Brain microvascular endothelial cell (primary cell): ENCODE measurements around the gene CCDC3.

Experiments used
- DNase-seq: peaks from one replicate; pipeline ENCODE4 v3.0.0-alpha.2; 2020
- H3K27ac ChIP-seq: fragments of 250-450 bp; sonication (Bioruptor Pico); 2 replicates; pipeline ENCODE4 v1.5.1; 2020; ENCODE audit warnings: mild to moderate bottlenecking, moderate library complexity
- H3K27me3 ChIP-seq: fragments of 250-450 bp; sonication (Bioruptor Pico); replicated peaks from 2 replicates; pipeline ENCODE4 v1.5.1; 2020; ENCODE audit warnings: mild to moderate bottlenecking
- H3K36me3 ChIP-seq: fragments of 250-450 bp; sonication (Bioruptor Pico); replicated peaks from 2 replicates; pipeline ENCODE4 v1.5.1; 2020; ENCODE audit warnings: mild to moderate bottlenecking
- H3K4me3 ChIP-seq: 2 replicates; pipeline ENCODE4 v1.5.1; 2011; ENCODE audit warnings: low read depth, mild to moderate bottlenecking, control low read depth, low read length, moderate library complexity
- CTCF ChIP-seq: IDR thresholded peaks from 2 replicates; pipeline ENCODE4 v1.5.1; 2011; ENCODE audit warnings: low read depth, mild to moderate bottlenecking, moderate library complexity, low read length, control low read depth, inconsistent platforms; ENCODE audit errors: missing control alignments
- in situ Hi-C: cut with HindIII; loops from 2 replicates; pipeline ENCODE4 v1.10.0; 2017; ENCODE audit warnings: low sequenced_read_pairs, low pct_ligation_motif_present

CCDC3 gene

GRCh38 chr10:12969951-12970350 is 31.6 kb downstream of the CCDC3 start:
- Histone ChIP-seq H3K36me3 (no peaks in the 10 kb centered on the region), H3K27me3 (no peaks in the 10 kb centered on the region), H3K27ac (peak overlapping the region; percentile 30), H3K4me3 (no peak overlapping the region)
- no peak for TF ChIP-seq CTCF
- DNase-seq: no peak
- in situ Hi-C loops: no loop called here

GRCh38 chr10:12966067-12966466 is 35.4 kb downstream of the CCDC3 start:
- in situ Hi-C loops: no loop called here
- Histone ChIP-seq H3K4me3 (no peak overlapping the region), H3K36me3 (no peaks in the 10 kb centered on the region), H3K27me3 (no peaks in the 10 kb centered on the region), H3K27ac (no peak overlapping the region)
- TF ChIP-seq CTCF: no peak
- no peak for DNase-seq

GRCh38 chr10:12965571-12965970 is 35.9 kb downstream of the CCDC3 start:
- Histone ChIP-seq H3K4me3 (no peak overlapping the region), H3K27me3 (no peaks in the 10 kb centered on the region), H3K27ac (no peak overlapping the region), H3K36me3 (no peaks in the 10 kb centered on the region)
- DNase-seq: no peak
- in situ Hi-C loops: no loop called here
- TF ChIP-seq CTCF: no peak

GRCh38 chr10:12962556-12962955 is 39.0 kb downstream of the CCDC3 start:
- in situ Hi-C loops: no loop called here
- H3K27ac ChIP-seq: no peak overlapping the region
- no peak for TF ChIP-seq CTCF
- H3K36me3 ChIP-seq: no peaks in the 10 kb centered on the region
- H3K4me3 ChIP-seq: no peak overlapping the region
- no peaks in the 10 kb centered on the region for H3K27me3 ChIP-seq
- DNase-seq: no peak

- Histone ChIP-seq H3K36me3 (no peaks in the 10 kb centered on the region), H3K4me3 (no peak overlapping the region), H3K27me3 (no peaks in the 10 kb centered on the region), H3K27ac (no peak overlapping the region)
- in situ Hi-C loops: no loop called here
- no peak for DNase-seq
- no peak for TF ChIP-seq CTCF
These were observed 39.9 kb downstream of the CCDC3 start for GRCh38 chr10:12961416-12962205.

GRCh38 chr10:12960941-12961340 is 40.6 kb downstream of the CCDC3 start:
- H3K27me3 ChIP-seq: no peaks in the 10 kb centered on the region
- in situ Hi-C loops: no loop called here
- H3K27ac ChIP-seq: no peak overlapping the region
- TF ChIP-seq CTCF: no peak
- H3K36me3 ChIP-seq: no peaks in the 10 kb centered on the region
- H3K4me3 ChIP-seq: no peak overlapping the region
- no peak for DNase-seq
